PC-3 (cell line): ENCODE results near the gene NOL9. TPM values are rescaled to one million over a fixed set of nuclear protein-coding genes. Genes with fewer than 3 reads are reported as not detected.

Source experiments
- ATAC-seq: fragments of 200-7000 bp; cut with Tn5 transposase; 2 replicates; pipeline ENCODE4 v1.9.1; 2020; ENCODE audit warnings: mild to moderate bottlenecking, moderate library complexity
- BruUV-seq: library from RNA; stranded (reverse); fragments of 400-500 nt; replicated peaks from 2 replicates; lab custom pipeline; 2021; lab: Mats Ljungman, UMichigan
- CTCF ChIA-PET: fragments of 300-600 bp; sonication (Branson Sonifier 250); formaldehyde crosslinking; loops from one replicate; lab custom pipeline; 2022; ENCODE audit warnings: antibody characterized with exemption; lab: Charles Lee
- POLR2A ChIA-PET: fragments of 300-600 bp; sonication (Branson Sonifier 250); formaldehyde crosslinking; loops from one replicate; lab custom pipeline; 2022; ENCODE audit warnings: antibody characterized with exemption; ENCODE audit not compliant: unreplicated experiment; lab: Charles Lee
- DNase-seq: peaks from one replicate; pipeline ENCODE4 v3.0.0-alpha.2; 2015
- H2AFZ ChIP-seq: fragments of 300-600 bp; sonication (generic); 2 replicates; pipeline ENCODE4 v1.6.0; 2016; ENCODE audit warnings: antibody characterized with exemption, low read length
- H3F3A ChIP-seq: fragments of 300-600 bp; sonication (generic); one replicate; pipeline ENCODE4 v1.6.0; 2017; ENCODE audit warnings: antibody characterized with exemption, low read length, control low read depth, mild to moderate bottlenecking; ENCODE audit not compliant: unreplicated experiment
- H3K27ac ChIP-seq: fragments of 300-600 bp; sonication (generic); 2 replicates; pipeline ENCODE4 v1.5.1; 2016; ENCODE audit warnings: mild to moderate bottlenecking, low read length
- H3K27me3 ChIP-seq: fragments of 300-600 bp; sonication (generic); 2 replicates; pipeline ENCODE4 v1.6.1; 2016; ENCODE audit warnings: low read length, mixed read lengths
- H3K36me3 ChIP-seq: fragments of 300-600 bp; sonication (generic); 2 replicates; pipeline ENCODE4 v1.6.1; 2016; ENCODE audit warnings: low read depth, mixed run types, low read length, mixed read lengths
- H3K4me1 ChIP-seq: fragments of 300-600 bp; sonication (generic); 2 replicates; pipeline ENCODE4 v1.5.1; 2016; ENCODE audit warnings: low read length; ENCODE audit not compliant: insufficient read depth
- H3K4me2 ChIP-seq: fragments of 300-600 bp; sonication (generic); 2 replicates; pipeline ENCODE4 v1.6.0; 2016; ENCODE audit warnings: low read length
- H3K4me3 ChIP-seq: fragments of 300-600 bp; sonication (generic); 2 replicates; pipeline ENCODE4 v1.5.1; 2016; ENCODE audit warnings: mild to moderate bottlenecking, low read length, mixed read lengths
- H3K79me2 ChIP-seq: fragments of 300-600 bp; sonication (generic); 2 replicates; pipeline ENCODE4 v1.6.1; 2017; ENCODE audit warnings: low read length, mixed read lengths
- H3K9ac ChIP-seq: fragments of 300-600 bp; sonication (generic); 2 replicates; pipeline ENCODE4 v1.6.0; 2016; ENCODE audit warnings: mild to moderate bottlenecking, low read length
- H3K9me2 ChIP-seq: fragments of 300-600 bp; sonication (generic); replicated peaks from 2 replicates; pipeline ENCODE4 v1.6.1; 2016; ENCODE audit warnings: mixed run types, low read length, mixed read lengths
- H3K9me3 ChIP-seq: fragments of 300-600 bp; sonication (generic); 2 replicates; pipeline ENCODE4 v1.6.1; 2016; ENCODE audit warnings: low read length, mixed read lengths
- H4K20me1 ChIP-seq: fragments of 300-600 bp; sonication (generic); 2 replicates; pipeline ENCODE4 v1.6.1; 2016; ENCODE audit warnings: low read length, mixed read lengths
- CTCF ChIP-seq: fragments of 300-600 bp; sonication (generic); conservative IDR thresholded peaks from 2 replicates; pipeline ENCODE4 v1.5.1; 2017; ENCODE audit warnings: antibody characterized with exemption, low read depth, mild to moderate bottlenecking, low read length
- EZH2 ChIP-seq: fragments of 300-600 bp; sonication (generic); IDR thresholded peaks from one replicate; pipeline ENCODE4 v1.6.1; 2017; ENCODE audit warnings: antibody characterized with exemption, mild to moderate bottlenecking, low read length; ENCODE audit not compliant: unreplicated experiment
- EZH2phosphoT487 ChIP-seq: fragments of 300-600 bp; sonication (generic); IDR thresholded peaks from 2 replicates; pipeline ENCODE4 v1.6.1; 2018; ENCODE audit warnings: mild to moderate bottlenecking, antibody characterized with exemption, low read length, borderline replicate concordance
- intact Hi-C: fragments of 100-400 bp; cut with micrococcal nuclease; formaldehyde crosslinking; loops from 2 replicates; pipeline ENCODE4 v1.9.0; 2023
- total RNA-seq: library from RNA; depleted of rRNA; stranded (reverse); fragments of >200 nt; gene quantifications from 2 replicates; pipeline ENCODE4 v1.2.3, GENCODE V29; 2014

NOL9 gene
- total RNA-seq, 1 experiment from 2014 or later: 79.1 TPM

- Histone ChIP-seq H3K36me3 (no peaks in the 10 kb centered on the region), H3K27me3 (no peaks in the 10 kb centered on the region), H3K79me2 (peaks cover 3% of the 10 kb centered on the region; the same call in 1 of the 2 replicates), H3K4me2 (peak overlapping the region; percentile 99), H3K9ac (peak overlapping the region; percentile 65), H4K20me1 (no peaks in the 10 kb centered on the region), H3K9me3 (no peaks in the 10 kb centered on the region), H3K27ac (no peak overlapping the region), H3F3A (no peaks in the 10 kb centered on the region), H3K9me2 (no peaks in the 10 kb centered on the region), H3K4me1 (peaks cover 31% of the 10 kb centered on the region), H2AFZ (peak overlapping the region; percentile 59), H3K4me3 (peak overlapping the region; percentile 89)
- no peak for ATAC-seq
- CTCF ChIA-PET: no interaction called here
- DNase-seq: no peak
- TF ChIP-seq CTCF (no peak), EZH2 (no peak), EZH2phosphoT487 (no peak)
- intact Hi-C loops: no loop called here
- POLR2A ChIA-PET: no interaction called here
- BruUV-seq: no TSS peak
These were observed 57.5 kb downstream of the NOL9 start for GRCh38 chr1:6496890-6497214.

GRCh38 chr1:6496365-6496721, 58.0 kb downstream of the NOL9 start:
- Histone ChIP-seq H3F3A (peaks cover under 1% of the 10 kb centered on the region), H3K9me2 (no peaks in the 10 kb centered on the region), H3K4me3 (peak overlapping the region; percentile 89), H3K4me1 (peaks cover 36% of the 10 kb centered on the region), H3K9me3 (no peaks in the 10 kb centered on the region), H3K4me2 (peak overlapping the region; percentile 99), H3K79me2 (peaks cover 3% of the 10 kb centered on the region; the same call in 1 of the 2 replicates), H3K27me3 (no peaks in the 10 kb centered on the region), H4K20me1 (no peaks in the 10 kb centered on the region), H3K27ac (no peak overlapping the region), H3K9ac (peak overlapping the region; percentile 65; the same call in 1 of the 2 replicates), H3K36me3 (no peaks in the 10 kb centered on the region), H2AFZ (peak overlapping the region; percentile 59; the same call in 1 of the 2 replicates)
- ChIA-PET CTCF (no interaction called here), POLR2A (no interaction called here)
- TF ChIP-seq CTCF (no peak), EZH2 (no peak), EZH2phosphoT487 (no peak)
- DNase-seq (no peak), ATAC-seq (no peak)
- intact Hi-C loops: no loop called here
- BruUV-seq: no TSS peak

- H3K4me2 ChIP-seq: peak overlapping the region; percentile 99
- BruUV-seq: no TSS peak
- H3K79me2 ChIP-seq: peaks cover 3% of the 10 kb centered on the region; the same call in 1 of the 2 replicates
- ChIA-PET CTCF (no interaction called here), POLR2A (interaction anchor here (0.5 kb wide), 1 partner anchor 42 kb away, joined by 7 read pairs; no protein-coding TSS in a partner anchor)
- no peaks in the 10 kb centered on the region for H3K27me3 ChIP-seq
- H3K4me1 ChIP-seq: peaks cover 41% of the 10 kb centered on the region
- intact Hi-C loops: no loop called here
- no peaks in the 10 kb centered on the region for H3K36me3 ChIP-seq
- H3K4me3 ChIP-seq: peak overlapping the region; percentile 89
- no peaks in the 10 kb centered on the region for H4K20me1 ChIP-seq
- H3K27ac ChIP-seq: no peak overlapping the region
- peaks cover 6% of the 10 kb centered on the region for H3F3A ChIP-seq
- DNase-seq (no peak), ATAC-seq (no peak)
- TF ChIP-seq EZH2phosphoT487 (no peak), CTCF (no peak), EZH2 (no peak)
- H3K9ac ChIP-seq: no peak overlapping the region
- H3K9me2 ChIP-seq: no peaks in the 10 kb centered on the region
- H2AFZ ChIP-seq: peak overlapping the region; percentile 59; the same call in 1 of the 2 replicates
- H3K9me3 ChIP-seq: no peaks in the 10 kb centered on the region
These were observed 58.6 kb downstream of the NOL9 start for GRCh38 chr1:6495540-6496364.
